NCI-H2196 treated with DMSO at 0.1 percent for 48 hours (cell line): ENCODE results near the gene SLC25A4.
A peak's percentile ranks its signal among the peaks of the same experiment; 100 is the strongest.

Experiments
- DNase-seq: peaks from one replicate; lab custom pipeline; 2025; ENCODE audit not compliant: unreplicated experiment; lab: John Stamatoyannopoulos, UW

SLC25A4 gene

DNA sequence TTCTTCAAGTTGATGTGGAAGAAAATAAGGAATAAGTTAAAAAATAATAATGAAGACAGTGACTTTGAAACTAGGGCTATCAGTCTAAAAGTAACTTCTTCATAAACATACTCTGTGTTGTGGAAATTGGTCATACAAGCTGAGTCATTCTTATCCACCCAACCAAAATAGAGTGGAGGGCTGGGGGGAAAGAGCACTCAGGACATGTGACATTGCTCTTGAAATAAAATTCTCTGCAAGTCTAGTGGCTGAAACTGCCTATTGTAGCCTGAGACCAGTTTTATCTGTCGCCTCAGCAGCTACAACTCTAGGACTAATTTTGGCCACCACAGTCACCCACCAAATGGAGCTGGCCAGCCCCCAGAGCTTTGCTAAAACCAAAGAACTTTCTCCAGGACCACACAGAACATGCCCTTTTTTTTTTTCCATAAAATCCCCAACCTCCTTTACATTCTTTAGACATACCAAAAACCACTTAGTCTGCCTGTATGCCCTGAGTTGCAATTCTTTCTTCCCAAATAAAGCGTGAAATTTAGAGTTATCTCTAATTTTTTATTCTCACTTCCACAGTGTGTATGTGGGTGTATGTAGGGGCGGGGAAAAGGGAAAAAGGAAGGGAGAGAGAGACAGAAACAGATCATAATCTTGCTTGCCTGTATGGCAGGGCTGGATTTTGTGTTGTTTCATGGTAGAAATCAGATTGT is 23.0 kb upstream of the SLC25A4 start:
- no peak for DNase-seq

DNA sequence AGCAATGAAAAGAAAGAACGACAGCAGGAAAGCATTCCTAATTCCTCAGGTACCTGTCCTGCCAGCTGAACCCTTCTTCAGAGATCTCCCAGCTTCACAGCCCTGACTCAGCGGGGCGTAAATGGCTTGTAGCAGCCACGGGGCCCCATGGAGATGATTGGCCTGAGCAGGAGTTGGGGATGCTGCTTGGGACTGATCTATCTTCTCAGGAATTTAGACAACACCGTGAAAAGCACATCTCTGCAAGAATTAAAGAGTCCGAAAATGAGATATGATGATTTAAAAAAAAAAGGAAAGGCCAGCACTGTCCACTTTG is 22.5 kb upstream of the SLC25A4 start:
- no peak for DNase-seq

DNA sequence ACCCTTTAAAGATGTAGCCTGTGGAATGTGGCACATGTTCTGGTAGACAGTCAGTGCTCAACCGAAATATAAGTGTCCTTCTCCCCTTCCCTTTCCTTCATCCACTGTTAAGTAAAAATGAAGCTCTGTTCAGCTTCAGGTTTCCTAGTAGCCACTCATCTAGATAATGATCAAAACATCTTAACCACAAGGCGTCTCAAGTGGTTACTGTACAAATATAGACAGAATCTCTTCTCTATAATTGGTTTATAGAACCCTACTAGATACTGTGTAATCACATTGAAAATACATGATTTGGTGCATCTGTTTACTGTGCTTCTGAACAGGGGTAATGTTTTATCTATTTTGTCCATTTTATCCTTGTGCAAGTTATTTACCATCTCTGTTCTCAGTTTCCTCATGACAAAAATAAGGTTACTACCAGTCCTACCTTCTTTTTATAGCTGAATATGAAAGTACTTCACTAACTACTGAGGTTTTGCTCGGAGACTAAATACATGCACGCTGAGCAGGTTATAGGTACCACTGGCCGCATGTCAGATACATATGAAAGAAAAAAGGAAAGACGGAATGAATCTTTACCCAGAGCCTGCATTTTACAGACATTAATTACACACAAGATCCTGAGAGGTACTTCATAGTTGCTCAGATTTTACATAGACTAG is 20.3 kb upstream of the SLC25A4 start:
- DNase-seq, result no peak

DNA sequence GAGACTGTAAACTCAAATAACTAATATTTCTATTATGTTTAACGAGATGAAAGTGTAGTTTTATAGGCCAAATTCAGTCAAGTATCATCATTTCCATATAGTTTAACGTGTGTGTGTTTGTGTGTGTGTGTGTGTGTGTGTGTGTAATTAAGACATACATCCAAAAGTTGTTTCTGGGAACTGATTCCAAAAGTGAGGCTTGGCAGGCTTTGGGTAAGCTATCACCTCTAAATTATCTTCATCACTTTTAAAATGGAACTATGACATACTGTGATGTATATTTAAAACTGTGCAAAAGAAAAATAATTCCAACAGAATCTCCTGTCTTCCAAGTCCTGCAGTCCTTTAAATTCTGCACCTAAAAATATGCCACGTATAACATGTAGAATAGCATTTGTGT is 19.1 kb upstream of the SLC25A4 start:
- DNase-seq, result no peak

DNA sequence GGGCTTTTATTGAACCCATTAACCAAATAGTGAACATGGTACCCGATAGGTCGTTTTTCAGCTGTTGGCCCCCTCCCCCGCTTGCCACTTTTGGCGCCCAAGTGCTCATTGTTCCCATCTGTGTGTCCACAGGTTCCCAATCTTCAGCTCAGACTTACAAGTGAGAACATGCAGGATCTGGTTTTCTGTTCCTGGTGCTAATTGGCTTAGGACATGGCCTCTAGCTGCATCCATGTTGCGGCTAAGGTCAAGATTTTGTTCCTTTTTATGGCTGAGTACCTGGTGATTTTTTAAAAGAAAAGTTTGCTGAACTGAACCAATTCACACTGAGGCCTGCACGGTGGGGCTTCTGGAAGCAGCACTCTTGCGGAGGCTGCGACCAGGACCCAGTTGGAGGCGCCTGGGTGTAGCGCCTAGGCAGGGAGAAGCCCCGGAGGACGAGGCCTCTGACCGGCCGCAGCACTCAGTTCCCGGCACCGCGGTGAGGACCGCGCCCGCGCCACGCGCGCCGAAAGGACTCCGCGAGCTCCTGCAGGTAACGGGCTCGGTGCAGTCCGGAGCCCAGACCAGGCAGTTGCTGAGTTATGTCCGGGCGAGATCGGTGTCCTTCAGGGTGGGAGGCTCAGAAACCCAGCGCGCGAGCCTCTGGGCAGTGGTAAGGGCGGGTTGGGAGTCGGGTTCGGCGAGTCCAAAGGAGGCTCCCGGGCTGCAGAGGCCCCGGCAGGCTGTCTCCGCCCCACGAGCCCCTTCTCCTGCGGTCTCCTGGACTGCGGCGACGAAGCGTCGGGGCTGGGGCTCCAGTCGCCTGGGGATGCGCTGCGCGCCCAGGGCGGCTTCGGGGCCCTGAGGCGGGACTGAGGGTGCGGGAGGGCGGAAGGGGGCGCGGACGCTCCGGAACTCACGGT is 15.8 kb upstream of the SLC25A4 start:
- DNase-seq, result no peak

DNA sequence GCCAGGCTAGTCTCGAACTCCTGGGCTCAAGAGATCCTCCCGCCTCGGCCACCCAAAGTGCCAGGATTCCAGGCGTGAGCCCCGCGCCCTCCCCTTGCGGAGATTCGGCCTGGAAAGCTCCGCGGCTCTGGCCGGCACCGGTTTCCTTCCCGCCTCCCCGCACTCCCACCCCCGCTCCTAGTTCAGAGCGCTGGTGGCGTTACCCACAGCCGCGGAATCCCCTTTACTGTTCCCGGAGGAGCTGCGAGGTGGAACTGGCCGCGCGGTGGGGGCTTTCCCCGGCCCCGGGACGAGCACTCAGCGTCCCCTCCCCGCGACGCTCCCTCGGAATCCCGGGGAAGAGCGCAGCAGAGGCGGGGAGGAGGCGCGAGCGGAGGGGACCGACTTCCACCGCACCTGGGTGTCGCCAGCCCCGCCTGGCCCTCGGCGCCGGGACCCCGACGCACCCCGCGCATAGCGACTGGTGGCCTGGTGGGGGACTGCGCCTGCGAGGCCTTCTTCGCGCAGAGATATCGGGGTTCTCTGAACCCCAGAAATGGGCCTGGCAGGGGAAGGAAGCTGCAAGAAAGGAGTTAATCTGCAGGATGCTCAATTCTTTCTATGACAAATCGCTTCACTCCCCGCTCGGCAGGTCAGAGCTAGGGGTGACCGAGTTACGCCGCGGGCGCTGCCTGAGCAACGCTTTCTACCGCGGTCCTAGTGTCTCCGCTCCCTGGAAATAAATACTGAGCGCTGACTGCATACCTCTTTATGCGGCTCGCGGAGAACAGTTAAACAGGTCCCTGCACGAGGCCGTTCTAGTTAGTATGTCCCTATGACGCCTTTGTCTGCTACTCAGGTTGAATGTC is 14.6 kb upstream of the SLC25A4 start:
- no peak for DNase-seq

DNA sequence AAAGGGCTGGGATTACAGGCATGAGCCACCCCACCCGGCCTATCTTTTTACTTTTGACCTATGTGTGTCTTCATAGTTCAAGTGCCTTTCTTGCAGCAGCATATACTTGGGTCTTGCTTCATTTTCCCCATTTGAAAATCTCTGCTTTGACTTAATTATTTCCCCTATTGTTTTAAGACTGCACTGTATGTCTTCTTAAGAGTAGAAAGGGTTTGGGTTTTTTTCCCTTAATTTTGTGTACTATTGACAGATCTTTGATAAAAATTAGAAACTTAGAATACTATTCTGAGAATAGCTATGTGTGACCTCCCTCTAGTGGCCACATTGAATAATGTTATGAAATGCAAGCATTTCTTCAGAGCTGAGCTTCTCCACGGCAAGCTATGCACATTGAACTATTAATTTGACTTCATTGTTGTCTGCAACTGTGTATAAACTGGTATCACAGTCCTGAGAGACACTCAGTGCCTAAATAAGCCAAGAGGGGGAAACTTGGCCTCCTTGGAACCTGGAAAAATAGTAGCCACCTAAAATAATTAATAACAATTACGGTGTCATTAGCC is 8.7 kb upstream of the SLC25A4 start:
- DNase-seq, result peak; percentile 2

DNA sequence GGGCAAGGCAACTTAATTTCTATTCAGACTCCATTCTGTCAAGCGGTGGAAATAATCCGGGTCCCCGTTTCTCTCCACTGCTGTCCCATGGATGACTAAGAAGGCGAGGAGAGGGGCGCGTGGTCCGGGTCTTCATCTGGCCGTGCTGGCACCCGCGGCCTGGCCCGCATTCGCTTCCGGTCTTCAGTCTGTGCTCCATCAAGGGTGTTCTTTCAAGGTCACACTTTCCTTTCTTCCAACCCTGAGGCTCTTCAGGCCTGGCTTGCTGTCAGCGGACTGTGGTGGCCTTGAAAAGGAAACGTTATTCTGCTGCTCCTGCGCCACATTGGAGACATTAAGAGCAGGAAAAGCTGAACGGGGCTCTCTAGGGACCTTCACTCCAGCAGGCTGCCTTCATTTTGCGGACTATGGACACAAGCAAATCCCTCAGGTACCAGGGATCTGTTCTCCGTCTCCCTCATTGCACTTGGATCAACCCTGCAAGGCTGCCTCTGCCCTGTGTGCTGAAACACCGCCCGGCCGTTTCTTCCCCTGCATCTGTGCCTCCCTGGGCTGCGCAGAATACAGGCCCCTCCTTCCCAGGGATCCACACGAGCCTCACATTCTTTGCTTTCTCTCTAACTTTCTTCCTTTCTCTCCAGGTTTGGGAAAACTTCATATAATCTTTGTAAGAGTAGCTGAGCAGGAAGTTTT is 5.7 kb upstream of the SLC25A4 start:
- DNase-seq, result no peak

DNA sequence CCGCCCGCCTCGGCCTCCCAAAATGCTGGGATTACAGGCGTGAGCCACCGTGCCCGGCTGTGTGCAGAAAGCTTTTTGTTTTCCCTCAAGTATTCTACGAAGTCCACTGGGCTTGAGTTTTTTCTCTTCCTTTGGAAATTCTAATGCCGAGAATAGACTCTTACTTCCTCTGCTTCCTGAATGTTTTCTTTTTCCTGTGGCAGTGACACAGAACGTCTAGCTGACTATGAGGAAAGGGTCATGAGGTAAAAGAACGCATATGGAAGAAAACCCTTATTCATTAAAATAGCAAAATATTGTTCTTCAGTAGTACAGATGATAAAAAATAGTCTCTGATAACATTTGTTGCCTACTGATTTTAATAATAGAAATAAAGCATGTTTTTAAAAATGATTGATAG is 4.9 kb upstream of the SLC25A4 start:
- DNase-seq, result no peak

DNA sequence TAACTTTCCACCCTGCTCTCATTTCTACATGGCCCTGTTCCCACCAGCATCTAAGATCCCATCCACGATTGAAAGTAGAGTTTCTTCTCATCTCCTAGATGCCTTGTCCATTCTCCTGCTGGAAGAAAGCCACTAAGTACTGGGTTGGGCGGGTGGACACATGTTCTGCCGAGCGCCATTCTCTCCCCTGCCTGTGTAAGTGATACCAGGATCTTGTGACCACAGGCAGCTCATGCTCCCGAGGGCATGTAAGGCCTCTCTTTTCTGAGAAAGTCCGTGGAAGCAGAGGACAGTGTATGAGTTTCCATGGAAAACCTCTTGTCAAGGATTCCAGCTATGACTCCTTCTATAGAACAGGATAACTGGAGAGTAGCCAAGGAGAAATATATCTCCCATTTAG is 3.3 kb upstream of the SLC25A4 start:
- DNase-seq, result no peak

DNA sequence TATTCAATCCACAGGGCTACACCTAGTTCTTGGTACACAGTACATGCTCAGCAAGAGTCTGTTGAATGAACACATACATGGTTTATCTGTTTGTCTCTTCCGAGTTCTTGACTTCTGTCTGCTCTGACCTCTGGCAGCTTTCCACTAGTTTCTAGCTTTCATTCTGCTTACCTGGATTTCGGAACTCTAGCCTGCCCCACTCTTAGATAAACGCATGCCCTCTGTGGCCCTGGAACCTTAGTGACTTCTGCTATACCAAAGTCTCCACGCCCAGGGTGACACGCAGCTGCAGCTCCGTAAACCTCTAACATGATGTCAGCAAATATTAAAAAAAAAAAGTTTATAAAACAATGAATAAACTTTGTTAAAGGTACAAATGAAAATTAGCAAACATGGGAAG is 1.3 kb upstream of the SLC25A4 start:
- no peak for DNase-seq

DNA sequence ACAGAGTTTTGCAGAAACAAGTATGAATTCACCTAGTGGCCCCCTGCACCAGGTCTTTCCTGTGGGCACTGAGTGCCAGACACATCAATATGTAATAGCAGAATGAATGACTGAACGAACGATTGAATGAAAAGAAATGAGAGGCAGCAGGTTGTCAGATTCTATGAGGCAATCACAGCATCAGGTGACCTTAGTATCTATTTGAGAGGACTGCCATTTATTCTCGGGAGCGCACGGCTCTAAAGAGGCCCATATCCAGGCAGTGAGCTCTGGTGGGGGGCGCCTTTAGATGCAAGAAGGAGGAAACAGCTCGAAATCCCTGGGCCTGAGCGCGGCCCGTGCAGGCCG is 528 bp upstream of the SLC25A4 start:
- DNase-seq, result peak; percentile 1

DNA sequence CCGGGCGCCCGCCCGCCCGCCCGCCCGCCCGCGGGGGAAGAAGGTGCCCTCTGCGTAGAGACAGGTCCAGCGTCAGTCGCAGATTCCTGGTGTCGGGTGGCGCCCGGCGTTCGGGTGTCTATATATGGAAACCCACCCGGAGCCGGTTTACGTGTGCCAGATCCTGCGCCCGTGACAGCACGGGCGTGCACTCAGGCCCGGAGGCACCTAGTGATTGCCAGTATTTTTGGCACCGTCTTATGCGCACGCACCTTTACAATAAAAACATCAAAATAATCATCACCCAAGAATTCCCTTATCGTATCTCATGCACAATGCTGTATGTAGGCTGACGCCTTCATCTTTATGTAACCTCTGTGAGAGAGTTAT is 519 bp downstream of the SLC25A4 start:
- no peak for DNase-seq

DNA sequence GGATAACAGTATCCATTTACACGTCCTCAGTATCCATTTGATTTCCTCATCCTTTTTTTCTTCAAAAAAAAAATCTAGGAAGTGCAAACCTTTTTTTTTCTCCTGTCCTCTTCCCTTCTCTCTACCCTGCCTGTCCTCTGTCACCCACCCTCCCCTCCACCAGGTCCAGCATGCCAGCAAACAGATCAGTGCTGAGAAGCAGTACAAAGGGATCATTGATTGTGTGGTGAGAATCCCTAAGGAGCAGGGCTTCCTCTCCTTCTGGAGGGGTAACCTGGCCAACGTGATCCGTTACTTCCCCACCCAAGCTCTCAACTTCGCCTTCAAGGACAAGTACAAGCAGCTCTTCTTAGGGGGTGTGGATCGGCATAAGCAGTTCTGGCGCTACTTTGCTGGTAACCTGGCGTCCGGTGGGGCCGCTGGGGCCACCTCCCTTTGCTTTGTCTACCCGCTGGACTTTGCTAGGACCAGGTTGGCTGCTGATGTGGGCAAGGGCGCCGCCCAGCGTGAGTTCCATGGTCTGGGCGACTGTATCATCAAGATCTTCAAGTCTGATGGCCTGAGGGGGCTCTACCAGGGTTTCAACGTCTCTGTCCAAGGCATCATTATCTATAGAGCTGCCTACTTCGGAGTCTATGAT is 1.7 kb downstream of the SLC25A4 start:
- DNase-seq, result no peak

DNA sequence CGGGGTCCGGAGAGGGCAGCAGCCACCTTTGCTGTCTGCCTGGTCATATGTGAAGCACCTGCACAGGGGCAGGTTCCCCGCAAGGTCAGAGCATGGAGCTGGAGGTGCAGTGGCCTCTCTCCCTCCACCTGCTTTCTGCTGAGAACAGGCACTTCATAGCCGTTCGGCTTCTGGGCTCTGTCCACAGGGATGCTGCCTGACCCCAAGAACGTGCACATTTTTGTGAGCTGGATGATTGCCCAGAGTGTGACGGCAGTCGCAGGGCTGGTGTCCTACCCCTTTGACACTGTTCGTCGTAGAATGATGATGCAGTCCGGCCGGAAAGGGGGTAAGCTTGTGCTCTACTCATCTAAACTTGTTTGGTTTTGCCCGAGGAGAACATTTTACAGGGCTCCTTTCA is 2.5 kb downstream of the SLC25A4 start:
- no peak for DNase-seq

DNA sequence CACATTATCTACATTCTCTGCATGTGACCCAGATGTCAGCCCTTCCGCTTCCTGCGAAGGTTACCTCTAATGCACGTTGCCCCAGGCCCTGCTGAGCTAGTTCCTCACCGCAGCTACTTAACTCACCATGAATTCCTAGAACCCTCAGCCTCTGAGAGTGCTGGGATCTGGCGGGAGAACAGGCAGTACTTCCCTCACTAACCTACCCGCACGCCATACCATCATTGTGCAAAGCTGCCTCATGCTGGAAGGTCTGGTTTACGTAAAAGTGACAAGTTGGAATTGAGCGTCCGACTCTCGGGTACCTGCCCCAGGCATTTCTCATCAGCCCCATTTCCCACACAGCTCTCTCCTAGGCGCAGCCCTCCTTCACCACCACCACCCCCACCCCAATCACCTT is 6.3 kb downstream of the SLC25A4 start:
- DNase-seq, result no peak

DNA sequence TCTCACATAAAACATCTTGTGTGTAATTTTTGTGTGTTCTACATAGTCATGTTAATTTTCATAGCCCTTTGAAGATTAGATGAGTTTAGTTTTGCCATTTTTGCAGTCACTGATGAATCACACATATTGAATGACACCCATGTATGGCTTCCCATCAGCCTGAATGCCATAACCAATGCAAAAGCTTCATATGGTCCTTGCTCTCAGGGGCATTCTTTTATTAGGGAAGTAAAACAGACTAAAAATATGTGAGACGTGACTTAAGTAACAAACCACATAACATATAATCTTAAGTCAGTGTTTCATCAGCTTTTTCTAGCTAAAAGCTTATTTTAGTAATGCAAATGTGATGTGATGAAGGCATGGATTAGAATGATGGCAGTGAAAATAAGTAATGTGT is 8.2 kb downstream of the SLC25A4 start:
- DNase-seq, result no peak

DNA sequence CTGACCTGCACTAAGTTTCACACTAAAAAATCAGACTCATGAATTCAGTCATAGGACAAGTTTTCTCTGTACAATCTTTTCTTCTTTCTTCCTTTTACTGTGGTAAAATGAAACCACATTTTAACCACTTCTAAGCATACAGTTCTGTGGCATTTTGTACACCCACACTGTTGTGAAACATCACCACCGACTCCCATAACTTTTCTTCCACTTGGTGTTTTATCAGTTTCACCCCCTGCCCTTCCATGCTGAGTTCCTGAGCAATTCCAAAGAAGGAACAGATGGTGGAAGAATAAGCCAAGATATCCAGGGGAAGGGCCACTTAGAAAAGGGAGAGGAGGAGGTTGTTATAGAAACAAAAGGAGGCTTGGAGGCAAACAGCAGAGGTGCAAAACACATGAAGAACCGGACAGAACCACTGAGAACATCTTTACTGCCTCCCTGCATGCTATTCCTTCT is 22.6 kb downstream of the SLC25A4 start:
- DNase-seq, result no peak

DNA sequence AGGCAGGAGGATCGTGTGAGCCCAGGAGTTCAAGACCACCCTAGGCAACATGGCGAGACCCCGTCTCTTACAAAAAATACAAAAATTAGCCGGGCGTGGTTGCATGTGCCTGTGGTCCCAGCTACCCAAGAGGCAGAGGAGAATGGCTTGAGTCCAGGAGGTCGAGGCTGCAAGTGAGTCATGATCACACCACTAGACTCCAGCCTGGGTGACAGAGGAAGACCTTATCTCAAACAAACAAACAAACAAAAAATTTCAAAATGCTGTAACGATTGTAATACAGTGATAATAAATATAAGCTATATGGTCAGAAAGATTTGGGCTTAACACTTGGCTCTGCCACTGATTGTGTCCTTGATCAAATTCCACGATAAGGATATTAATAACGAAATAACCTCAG is 24.2 kb downstream of the SLC25A4 start:
- DNase-seq, result no peak
